GM12891 (cell line): ENCODE measurements around the gene PAEP.

Source experiments
- PAX5 ChIP-seq: IDR thresholded peaks from 2 replicates; pipeline ENCODE4 v1.6.1; 2011; ENCODE audit warnings: low read length, moderate library complexity, mild to moderate bottlenecking; ENCODE audit not compliant: insufficient read depth, severe bottlenecking
- POLR2A ChIP-seq: IDR thresholded peaks from 2 replicates; pipeline ENCODE4 v1.6.1; 2011; ENCODE audit warnings: low read depth, low read length, control low read depth
- POLR2AphosphoS5 ChIP-seq: IDR thresholded peaks from 2 replicates; pipeline ENCODE4 v1.6.1; 2011; ENCODE audit warnings: low read depth, low read length, control low read depth
- SPI1 ChIP-seq: IDR thresholded peaks from 2 replicates; pipeline ENCODE4 v1.6.1; 2011; ENCODE audit warnings: low read depth, low read length, control low read depth

DNA sequence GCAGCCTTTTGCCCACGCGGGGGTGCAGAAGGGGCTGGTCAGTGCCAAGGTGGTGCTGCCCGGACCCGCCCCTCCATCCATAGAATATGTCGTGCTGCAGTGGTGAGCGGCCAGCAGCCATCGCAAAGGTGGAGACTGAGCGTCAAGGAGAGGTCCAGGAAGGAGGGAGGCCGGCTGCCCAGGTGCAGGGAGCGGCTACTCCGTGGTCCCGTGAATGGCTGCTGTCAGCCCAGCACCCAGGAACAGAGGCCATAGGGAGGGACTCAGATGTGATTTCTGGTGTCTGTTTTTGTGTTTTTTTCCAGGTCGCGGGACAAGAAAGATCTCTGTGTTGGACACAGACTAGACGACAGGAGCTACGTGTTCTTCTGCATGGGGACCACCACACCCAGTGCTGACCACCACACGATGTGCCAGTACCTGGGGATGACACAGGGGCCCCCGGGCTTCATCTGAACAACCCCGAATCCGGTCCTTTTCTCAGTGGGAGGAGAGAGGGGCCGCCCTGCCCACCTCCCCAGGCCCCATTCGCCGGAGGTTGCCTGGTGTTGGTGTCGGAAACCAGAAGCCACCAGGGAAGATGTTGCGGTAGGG is 29.0 kb downstream of the PAEP start:
- TF ChIP-seq POLR2A, result no peak
- TF ChIP-seq POLR2AphosphoS5, result no peak
- no peak for TF ChIP-seq SPI1
- TF ChIP-seq PAX5, result no peak
